Measurements from ENCODE around the gene PPCS.
"Not testable (repeated sequence)": the region's sequence is repeated elsewhere in the genome, so short reads cannot be mapped to it uniquely, and the experiment has no call there.

The PPCS gene

DNA sequence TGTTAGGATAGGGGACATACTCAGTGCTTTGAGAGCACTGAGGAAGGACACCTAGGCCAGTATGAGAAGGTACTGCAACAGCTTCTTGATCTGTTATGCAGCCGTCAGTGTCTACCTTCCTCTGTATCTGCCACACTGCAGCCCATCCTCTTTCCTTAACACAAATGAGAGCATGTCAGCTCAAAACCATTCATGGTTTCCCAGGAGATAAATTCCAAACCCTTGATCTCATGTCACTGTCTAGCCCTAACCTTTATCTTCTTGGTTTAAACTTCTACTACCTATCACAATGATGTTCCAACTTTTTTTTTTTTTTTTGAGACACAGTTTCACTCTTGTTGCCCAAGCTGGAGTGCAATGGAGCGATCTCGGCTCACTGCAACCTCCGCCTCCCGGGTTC, 1.9 kb upstream of the PPCS start:
- DNase-seq = no peak

GRCh38 chr1:42456754-42457089, 379 bp downstream of the PPCS start:
- DNase-seq = peak in 5 of 6 experiments; percentile 46 to 89 (median 64)

DNA sequence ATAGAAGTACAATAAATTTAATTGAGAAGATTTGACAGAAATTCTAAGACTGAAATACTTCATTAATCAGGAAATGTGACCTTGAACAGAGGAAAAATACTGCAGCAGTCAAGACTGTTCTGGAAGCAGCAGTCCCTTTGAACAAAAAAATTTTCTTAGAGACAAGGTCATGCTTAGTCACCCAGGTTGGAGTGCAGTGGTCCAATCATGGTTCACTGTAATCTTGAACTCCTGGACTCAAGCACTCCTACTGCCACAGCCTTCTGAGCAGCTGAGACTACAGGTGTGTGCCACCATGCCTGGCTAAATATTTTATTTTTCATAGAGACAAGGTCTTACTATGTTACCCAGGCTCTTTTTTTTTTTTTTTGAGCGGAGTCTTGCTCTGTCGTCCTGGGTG, 4.9 kb downstream of the PPCS start:
- DNase-seq = no peak

DNA sequence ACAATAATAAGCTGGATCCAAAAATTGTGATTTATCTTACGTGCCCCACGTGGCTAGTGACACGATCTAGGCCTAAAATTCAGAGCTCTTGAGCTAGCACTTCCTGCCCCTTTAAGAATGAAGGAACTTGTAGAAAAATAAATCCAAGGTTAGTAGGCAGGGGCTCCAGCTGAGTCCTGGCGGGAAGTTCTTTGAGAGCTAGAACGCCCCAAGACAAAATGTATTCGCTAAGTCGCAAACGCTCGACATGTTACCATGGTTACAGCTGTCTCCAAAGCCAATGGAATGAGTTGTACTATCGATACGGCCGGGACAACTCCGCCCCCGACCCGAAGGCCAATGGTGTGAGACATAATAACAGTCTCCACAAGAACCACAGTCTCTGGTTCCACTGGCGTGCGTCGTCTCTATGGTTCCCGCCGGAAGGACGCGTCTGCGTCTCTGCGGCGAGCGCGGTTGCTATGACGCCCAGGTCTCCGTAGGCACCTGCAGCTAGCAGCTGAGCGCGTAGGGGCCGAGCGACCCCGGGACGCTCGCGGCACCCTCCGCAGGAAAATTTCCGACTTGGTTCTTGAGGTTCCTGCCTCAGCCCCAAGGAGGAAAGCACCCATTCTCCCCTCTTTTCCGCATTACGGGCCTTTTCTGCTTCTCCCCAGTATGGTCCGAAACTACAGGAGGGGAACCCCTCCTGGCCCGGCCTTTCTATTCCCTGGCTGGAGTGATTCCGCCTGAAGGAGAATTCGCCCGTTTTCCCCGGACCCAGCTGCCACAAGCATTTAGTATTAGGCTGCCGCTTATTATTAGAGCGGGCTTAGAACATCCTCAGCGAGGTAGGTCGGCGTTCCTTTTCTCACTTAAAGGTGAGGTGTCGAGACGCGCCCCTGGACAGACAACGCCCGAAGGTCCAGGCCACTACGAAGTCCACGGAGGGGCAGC, 6.8 kb downstream of the PPCS start, which contains the start of gene CCDC30:
Gene CCDC30, plus strand, starts transcription at position 459 of the 936 bp plus-strand sequence. CDS start 17,266 bp downstream, outside the sequence.
- peak; percentile 91 to 99 (median 97) for DNase-seq

DNA sequence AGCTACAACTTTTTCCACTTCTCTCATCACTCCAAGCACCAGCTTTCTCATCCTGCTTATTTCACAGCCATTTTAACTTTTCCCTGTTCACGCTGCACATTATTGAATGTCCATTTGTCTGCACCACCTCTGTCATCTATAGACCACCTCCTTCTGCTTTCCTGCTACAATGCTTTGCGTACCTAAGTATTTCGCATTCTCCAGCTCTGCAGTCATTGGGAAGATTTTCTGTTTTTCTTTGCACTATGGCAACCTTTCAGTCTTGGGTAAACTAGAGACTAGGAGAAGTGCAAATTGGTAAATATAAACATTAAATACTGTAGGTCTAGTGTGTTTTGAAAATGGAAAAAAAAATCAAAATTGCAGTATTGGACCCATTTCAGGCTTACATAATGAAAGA, 7.6 kb downstream of the PPCS start:
- DNase-seq = peak in 1 of 6 experiments; percentile 1

- DNase-seq = no peak
Measured at GRCh38 chr1:42466030-42466429, 9.7 kb downstream of the PPCS start.

- DNase-seq = no peak
Measured at GRCh38 chr1:42469727-42470126, 13.4 kb downstream of the PPCS start.

DNA sequence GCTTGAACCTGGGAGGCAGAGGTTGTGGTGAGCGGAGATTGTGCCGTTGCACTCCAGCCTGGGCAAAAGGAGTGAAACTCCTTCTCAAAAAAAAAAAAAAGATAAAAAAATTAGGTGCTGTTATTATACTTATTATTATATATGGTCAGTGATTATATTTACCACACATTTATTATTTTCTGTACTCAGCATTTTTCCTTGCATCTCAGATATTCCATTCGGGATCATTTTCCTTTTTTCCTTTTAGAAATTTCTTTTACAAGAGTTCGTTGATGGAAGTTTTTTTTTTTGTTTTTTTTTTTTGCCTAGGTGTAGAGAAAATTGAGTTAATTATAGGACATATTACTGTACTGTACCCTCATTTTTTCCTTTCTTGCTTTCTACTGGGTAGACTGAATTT, 20.3 kb downstream of the PPCS start:
- DNase-seq = no peak

DNA sequence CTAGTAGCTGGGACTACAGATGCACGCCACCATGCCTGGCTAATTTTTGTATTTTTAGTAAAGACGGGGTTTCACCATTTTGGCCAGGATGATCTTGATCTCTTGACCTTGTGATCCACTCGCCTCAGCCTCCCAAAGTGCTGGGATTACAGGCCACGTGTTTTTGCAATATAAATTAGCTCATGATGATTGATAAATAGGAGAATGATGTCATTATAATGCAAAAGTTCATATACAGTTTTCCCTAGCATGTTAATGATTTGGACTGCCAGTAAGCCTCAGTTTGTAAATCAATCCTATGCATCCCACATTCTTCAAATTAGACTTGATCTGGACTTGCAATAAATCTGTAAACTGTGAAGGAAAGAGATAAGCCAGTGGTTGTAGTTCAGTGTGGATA, 21.0 kb downstream of the PPCS start:
- DNase-seq = not testable (repeated sequence)

GRCh38 chr1:42477775-42478174, 21.4 kb downstream of the PPCS start:
- no peak for DNase-seq

DNA sequence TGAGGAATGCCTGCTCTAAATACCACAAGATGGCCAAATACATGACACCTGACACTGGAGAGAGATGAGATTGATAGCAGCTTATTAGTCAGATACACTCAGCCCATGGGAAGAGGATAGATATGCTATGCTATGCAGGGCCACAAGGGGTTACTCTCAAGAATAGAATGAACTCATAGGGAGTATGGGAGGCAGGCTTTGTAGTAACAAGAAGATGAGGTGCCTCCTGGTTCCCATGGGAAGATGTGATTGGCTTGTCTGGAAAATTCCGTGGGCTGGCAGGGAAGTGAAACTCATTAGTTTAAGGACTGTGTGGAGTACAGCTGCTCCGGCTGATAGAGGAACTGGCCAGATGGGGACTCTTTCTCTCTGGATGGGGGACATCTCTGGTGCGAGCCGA, 23.3 kb downstream of the PPCS start:
- DNase-seq = no peak

DNA sequence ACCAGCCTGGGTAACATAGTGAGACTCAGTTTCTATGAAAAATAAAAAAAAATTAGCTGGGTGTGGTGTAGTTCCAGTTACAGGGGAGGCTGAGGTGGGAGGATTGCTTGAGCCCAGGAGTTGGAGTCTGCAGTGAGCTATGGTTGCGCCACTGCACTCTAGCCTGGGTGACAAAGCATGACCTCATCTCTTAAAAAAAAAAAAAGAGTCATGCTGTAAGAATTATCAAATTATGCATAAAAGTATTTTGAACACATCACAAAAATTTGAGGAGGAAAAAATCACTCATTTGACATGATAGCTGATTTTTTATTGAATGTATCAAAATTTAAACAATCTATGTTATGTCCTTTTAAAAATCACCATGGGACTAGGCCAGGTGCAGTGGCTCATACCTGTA, 24.6 kb downstream of the PPCS start:
- no peak for DNase-seq

GRCh38 chr1:42482635-42483153, 26.4 kb downstream of the PPCS start:
- no peak for DNase-seq

DNA sequence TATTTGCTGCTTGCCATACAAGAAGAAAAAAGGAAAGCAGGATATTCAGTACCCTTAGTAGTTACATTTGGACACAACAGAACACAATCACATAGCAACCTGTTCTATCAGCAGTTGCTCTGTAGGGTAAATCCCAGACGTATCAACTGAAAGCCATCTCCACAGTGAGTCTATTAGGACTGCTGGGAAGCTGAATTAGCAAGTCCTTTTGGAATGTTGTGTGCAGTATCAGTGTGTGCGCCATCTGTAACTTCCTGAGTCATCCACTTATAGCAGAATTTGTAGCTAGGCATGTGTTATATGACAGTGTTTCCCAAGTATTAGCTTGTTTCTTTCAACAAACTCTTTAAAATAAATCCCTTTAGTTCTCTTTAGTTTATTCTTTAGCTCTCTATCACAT, 28.0 kb downstream of the PPCS start:
- no peak for DNase-seq

GRCh38 chr1:42490237-42490636, 33.9 kb downstream of the PPCS start:
- DNase-seq = no peak

- DNase-seq = not testable (repeated sequence)
Measured at GRCh38 chr1:42502031-42502430, 45.7 kb downstream of the PPCS start.

DNA sequence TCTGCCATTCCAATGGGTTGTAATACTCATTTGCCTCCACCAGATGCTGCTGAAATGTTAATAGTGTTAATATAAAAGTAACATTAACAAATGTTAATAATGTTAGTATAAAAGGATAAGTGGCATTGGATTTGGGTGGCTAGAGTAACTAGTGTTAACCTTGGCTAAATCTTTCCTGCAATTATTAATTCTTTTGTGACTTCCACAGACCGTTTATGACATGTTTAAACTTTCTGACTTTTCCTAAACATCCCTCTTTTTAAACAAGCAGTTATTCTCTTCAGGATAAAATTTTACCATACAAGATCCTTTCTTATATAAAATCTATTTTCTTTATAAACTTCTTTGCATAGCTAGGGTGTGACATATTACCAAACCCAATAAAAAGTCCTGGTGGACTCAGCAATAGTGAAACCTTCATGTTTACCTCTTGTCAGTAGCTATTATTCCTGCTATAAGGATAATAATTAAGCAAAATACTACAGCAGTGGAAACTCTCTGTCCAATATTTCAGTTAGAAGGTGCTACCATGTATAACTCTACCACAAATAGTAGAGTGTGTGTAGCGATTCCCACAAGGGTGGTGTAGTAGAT, 48.3 kb downstream of the PPCS start:
- DNase-seq = no peak

DNA sequence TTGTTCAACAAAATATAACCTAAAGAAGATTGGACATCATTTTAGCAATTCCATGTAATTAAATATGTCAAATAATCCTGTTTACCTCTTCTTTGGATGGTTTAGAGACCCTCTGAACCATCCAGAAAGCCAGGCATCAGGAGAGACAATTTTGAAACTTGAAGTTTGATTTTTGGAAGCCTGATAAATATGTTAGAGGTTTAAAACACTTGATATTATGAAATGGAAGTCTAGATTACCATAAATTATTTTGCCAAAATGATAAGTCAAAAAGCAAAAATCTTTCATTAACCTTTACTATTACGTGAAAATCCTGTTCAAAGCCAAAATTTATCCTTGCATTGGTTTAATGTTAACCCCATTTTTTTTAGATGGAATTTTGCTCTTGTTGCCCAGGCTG, 50.2 kb downstream of the PPCS start:
- no peak for DNase-seq
